Adrenal gland (tissue), 5 donors: Measurements from ENCODE around the gene EML1.

Experiments used
- CTCF ChIP-seq, 6 experiments: fragments of 450-650 bp in 4 of 6; fragments of 200-600 bp in 2 of 6; sonication (generic) in 1 of 6; IDR thresholded peaks; 1 replicate in 5 of 6; 2 replicates in 1 of 6; pipeline versions ENCODE4 v1.5.1 to v1.8.0; 2016 to 2021; ENCODE audit warnings: antibody characterized with exemption in 6 of 6, mild to moderate bottlenecking in 2 of 6, moderate library complexity in 1 of 6
- POLR2A ChIP-seq, 2 donors: fragments of 450-650 bp; IDR thresholded peaks; one replicate each; pipeline ENCODE4 v1.6.1; 2017; ENCODE audit warnings: antibody characterized with exemption in 2 of 2, mild to moderate bottlenecking in 2 of 2, moderate library complexity in 1 of 2
- donor health status: DM: no; HTN: no; CAD: no.

GRCh38 chr14:99936738-99937474, 143.7 kb downstream of the EML1 start:
- TF ChIP-seq POLR2A (IDR thresholded peaks at IDR 0.05) (no peak), CTCF (IDR thresholded peaks at IDR 0.05) (no peak)
